VCaP (cell line): Measurements from ENCODE around the gene PADI4.

Experiments used
- H3K27ac ChIP-seq: fragments of 450-650 bp; 2 replicates; pipeline ENCODE4 v1.5.1; 2017
- TF ChIP-seq, protein P1 (sequence below): fragments of 450-650 bp; conservative IDR thresholded peaks from 2 replicates; pipeline ENCODE4 v1.5.1; 2017; ENCODE audit warnings: mild to moderate bottlenecking, moderate library complexity

Gene PADI4

DNA sequence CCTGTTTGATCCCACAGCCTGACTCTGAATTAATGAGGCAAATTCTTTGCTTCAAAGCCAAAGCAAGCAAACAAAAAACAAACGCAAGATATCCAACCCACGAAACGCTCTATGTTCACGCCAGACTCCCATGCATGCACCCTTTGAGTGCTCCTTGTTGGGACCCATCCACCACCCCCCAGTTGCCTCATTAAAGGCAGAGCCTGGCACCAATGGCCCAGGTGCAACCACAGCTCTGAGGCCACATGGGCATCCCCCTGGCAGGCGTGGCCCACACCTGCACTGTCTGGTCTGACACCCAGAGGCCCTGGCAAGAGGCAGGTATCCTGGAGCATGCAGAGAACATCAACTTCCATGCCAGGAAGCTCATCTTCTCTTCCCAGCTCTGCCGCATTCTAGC is 1.1 kb upstream of the PADI4 start:
- H3K27ac ChIP-seq = no peak overlapping the region
- TF ChIP-seq, protein P1, sequence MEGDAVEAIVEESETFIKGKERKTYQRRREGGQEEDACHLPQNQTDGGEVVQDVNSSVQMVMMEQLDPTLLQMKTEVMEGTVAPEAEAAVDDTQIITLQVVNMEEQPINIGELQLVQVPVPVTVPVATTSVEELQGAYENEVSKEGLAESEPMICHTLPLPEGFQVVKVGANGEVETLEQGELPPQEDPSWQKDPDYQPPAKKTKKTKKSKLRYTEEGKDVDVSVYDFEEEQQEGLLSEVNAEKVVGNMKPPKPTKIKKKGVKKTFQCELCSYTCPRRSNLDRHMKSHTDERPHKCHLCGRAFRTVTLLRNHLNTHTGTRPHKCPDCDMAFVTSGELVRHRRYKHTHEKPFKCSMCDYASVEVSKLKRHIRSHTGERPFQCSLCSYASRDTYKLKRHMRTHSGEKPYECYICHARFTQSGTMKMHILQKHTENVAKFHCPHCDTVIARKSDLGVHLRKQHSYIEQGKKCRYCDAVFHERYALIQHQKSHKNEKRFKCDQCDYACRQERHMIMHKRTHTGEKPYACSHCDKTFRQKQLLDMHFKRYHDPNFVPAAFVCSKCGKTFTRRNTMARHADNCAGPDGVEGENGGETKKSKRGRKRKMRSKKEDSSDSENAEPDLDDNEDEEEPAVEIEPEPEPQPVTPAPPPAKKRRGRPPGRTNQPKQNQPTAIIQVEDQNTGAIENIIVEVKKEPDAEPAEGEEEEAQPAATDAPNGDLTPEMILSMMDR = no peak

DNA sequence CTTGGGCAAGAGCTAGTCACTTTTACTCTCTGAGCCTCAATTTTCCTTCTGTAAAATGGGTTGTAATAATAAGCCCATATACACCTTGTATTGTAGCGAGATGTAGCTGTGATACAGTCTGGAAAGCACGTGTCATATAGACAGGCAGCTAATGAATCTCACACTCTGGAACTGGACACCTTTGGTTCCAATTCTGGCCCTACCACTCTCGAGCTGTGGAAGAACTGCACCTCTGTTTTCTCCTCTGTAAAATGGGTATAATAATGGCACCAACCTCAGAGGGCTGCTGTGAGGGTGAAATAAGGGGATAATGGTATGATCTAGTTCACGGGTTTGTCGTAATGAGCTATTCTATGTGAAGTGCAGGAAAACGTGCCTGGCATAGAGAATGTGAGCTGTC is 668 bp upstream of the PADI4 start:
- H3K27ac ChIP-seq = no peak overlapping the region
- TF ChIP-seq, protein P1 = no peak

GRCh38 chr1:17308593-17308992 is 596 bp downstream of the PADI4 start:
- H3K27ac ChIP-seq = no peak overlapping the region
- TF ChIP-seq, protein P1 = no peak

GRCh38 chr1:17309426-17310067 is 1.6 kb downstream of the PADI4 start:
- TF ChIP-seq, protein P1 = no peak
- no peak overlapping the region for H3K27ac ChIP-seq

GRCh38 chr1:17310068-17310640 is 2.2 kb downstream of the PADI4 start:
- TF ChIP-seq, protein P1 = no peak
- no peak overlapping the region for H3K27ac ChIP-seq

GRCh38 chr1:17313530-17314309 is 5.7 kb downstream of the PADI4 start:
- TF ChIP-seq, protein P1 = no peak
- no peak overlapping the region for H3K27ac ChIP-seq

- H3K27ac ChIP-seq = no peak overlapping the region
- TF ChIP-seq, protein P1 = no peak
Observed at GRCh38 chr1:17314491-17314971, 6.5 kb downstream of the PADI4 start.
